Measurements from ENCODE around the gene DVL1. TPM values are rescaled to one million over a fixed set of nuclear protein-coding genes. Genes with fewer than 3 reads are reported as not detected.

The DVL1 gene
- polyA plus RNA-seq, 1 experiment: 23.6 TPM

GRCh38 chr1:1308756-1309250, 40.4 kb downstream of the DVL1 start:
- peaks cover 27% of the 10 kb centered on the region for H3K36me3 ChIP-seq (ENCODE audit: control insufficient read depth, insufficient read depth, low read length)
- POLR2A ChIA-PET: interaction anchor here (0.6 kb wide), 1 partner anchor 53 kb away, joined by 3 read pairs; no protein-coding TSS in a partner anchor
- DNase-seq (ENCODE audit: low read depth): no peak

GRCh38 chr1:1307923-1308755, 41.1 kb downstream of the DVL1 start, which contains the start of the genes ACAP3 and PUSL1:
Gene ACAP3, minus strand, starts transcription at chr1:1307930. Its CDS starts 115 bp downstream, at chr1:1307815.
Gene PUSL1, plus strand, starts transcription at chr1:1308597. Its CDS starts 47 bp downstream, at chr1:1308644.
- ChIA-PET CTCF (no interaction called here), POLR2A (no interaction called here)
- Histone ChIP-seq H3K4me3 (ENCODE audit: low read depth, low read length) (peak within 1 kb of the TSS; percentile 88), H3K36me3 (ENCODE audit: control insufficient read depth, insufficient read depth, low read length) (peaks cover 23% of the 10 kb centered on the region), H3K27me3 (ENCODE audit: control insufficient read depth, insufficient read depth, low read length) (no peaks in the 10 kb centered on the region)
- TF ChIP-seq CTCF (IDR thresholded peaks at IDR 0.05; ENCODE audit: insufficient read depth, low read depth, low read length): no peak
- DNase-seq (ENCODE audit: low read depth): peak; percentile 53

More at GRCh38 chr1:1308756-1309250, 40.4 kb downstream of the DVL1 start:
- CTCF ChIA-PET: interaction anchor here (0.9 to 1.1 kb wide), 2 partner anchors 64 to 186 kb away, joined by 3 read pairs; no protein-coding TSS in a partner anchor
- no peaks in the 10 kb centered on the region for H3K27me3 ChIP-seq (ENCODE audit: control insufficient read depth, insufficient read depth, low read length)
- peak overlapping the region; percentile 88 for H3K4me3 ChIP-seq (ENCODE audit: low read depth, low read length)
- no peak for TF ChIP-seq CTCF (IDR thresholded peaks at IDR 0.05; ENCODE audit: insufficient read depth, low read depth, low read length)

DNA sequence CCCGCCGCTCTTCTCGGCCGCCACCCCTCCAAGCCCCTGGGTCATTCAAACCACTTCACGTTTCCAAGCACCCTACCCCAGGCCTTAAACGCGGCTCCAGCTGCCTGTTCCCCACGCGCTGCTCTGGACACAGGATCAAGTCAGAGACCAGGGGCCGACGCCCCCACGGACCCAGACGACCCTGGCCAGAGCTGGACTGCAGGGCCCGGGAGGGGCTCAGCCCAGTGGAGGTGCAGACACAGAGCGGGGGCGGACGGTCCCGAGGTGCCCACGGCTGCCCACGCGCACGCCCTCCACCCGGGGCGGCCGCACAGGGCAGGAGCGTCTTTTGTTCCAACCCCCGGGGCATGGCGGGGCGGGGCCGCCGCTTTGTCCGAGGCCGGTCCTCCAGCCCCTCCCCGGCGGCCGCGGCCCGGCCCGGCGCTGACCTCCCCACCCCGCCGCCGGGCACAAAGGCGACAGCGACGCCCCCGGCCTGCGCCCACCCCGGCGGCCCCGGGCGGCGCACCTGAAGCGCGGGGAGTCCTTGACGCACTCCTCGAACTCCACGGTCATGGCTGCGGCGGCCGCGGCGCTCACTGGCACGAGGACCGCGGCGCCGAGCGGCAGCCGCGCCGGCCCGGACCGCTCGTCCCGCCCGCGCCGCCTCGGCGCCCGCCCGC, 41.8 kb downstream of the DVL1 start:
- POLR2A ChIA-PET: no interaction called here
- Histone ChIP-seq H3K4me3 (ENCODE audit: low read depth, low read length) (peak overlapping the region; percentile 88), H3K27me3 (ENCODE audit: control insufficient read depth, insufficient read depth, low read length) (no peaks in the 10 kb centered on the region), H3K36me3 (ENCODE audit: control insufficient read depth, insufficient read depth, low read length) (peaks cover 16% of the 10 kb centered on the region)
- no peak for TF ChIP-seq CTCF (IDR thresholded peaks at IDR 0.05; ENCODE audit: insufficient read depth, low read depth, low read length)
- DNase-seq (ENCODE audit: low read depth): no peak
- CTCF ChIA-PET: interaction anchor here (0.6 kb wide), 1 partner anchor 332 kb away, joined by 3 read pairs; no protein-coding TSS in a partner anchor

GRCh38 chr1:1306661-1307260, 42.5 kb downstream of the DVL1 start:
- CTCF ChIA-PET: interaction anchor here (0.6 kb wide), 1 partner anchor 331 kb away, joined by 3 read pairs; no protein-coding TSS in a partner anchor
- no peak for DNase-seq (ENCODE audit: low read depth)
- Histone ChIP-seq H3K4me3 (ENCODE audit: low read depth, low read length) (peak overlapping the region; percentile 88), H3K27me3 (ENCODE audit: control insufficient read depth, insufficient read depth, low read length) (no peaks in the 10 kb centered on the region), H3K36me3 (ENCODE audit: control insufficient read depth, insufficient read depth, low read length) (peaks cover 12% of the 10 kb centered on the region)
- no peak for TF ChIP-seq CTCF (IDR thresholded peaks at IDR 0.05; ENCODE audit: insufficient read depth, low read depth, low read length)
- POLR2A ChIA-PET: no interaction called here
